ENCODE measurements around the gene ABCB9.

DNA sequence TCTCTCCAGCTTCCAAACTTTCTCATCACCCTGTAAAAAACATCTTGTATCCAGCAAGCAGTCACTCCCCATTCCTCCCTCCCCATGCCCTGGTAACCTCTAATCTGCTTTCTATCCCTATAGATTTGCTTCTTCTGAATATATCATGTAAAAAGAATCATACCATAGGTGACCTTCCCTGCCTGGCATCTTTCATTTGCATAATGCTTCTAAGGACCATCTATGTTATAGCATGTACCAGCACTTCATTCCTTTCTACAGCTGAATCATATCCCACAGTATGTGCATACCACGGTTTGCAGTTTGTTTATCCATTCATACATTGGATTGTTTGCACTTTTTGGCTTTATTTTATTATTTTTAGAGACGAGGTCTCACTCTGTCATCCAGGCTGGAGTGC is 47.4 kb downstream of the ABCB9 start:
- TF ChIP-seq, protein P1, sequence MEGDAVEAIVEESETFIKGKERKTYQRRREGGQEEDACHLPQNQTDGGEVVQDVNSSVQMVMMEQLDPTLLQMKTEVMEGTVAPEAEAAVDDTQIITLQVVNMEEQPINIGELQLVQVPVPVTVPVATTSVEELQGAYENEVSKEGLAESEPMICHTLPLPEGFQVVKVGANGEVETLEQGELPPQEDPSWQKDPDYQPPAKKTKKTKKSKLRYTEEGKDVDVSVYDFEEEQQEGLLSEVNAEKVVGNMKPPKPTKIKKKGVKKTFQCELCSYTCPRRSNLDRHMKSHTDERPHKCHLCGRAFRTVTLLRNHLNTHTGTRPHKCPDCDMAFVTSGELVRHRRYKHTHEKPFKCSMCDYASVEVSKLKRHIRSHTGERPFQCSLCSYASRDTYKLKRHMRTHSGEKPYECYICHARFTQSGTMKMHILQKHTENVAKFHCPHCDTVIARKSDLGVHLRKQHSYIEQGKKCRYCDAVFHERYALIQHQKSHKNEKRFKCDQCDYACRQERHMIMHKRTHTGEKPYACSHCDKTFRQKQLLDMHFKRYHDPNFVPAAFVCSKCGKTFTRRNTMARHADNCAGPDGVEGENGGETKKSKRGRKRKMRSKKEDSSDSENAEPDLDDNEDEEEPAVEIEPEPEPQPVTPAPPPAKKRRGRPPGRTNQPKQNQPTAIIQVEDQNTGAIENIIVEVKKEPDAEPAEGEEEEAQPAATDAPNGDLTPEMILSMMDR (IDR thresholded peaks at IDR 0.05), result no peak
- no peak for TF ChIP-seq EZH2 (IDR thresholded peaks at IDR 0.05)

Data from neural progenitor cell (in vitro differentiated cells).